Activated CD4-positive, alpha-beta memory T cell treated with anti-CD3 and anti-CD28 coated beads for 36 hours (primary cell): Measurements from ENCODE around the gene MCF2L. TPM values are rescaled to one million over a fixed set of nuclear protein-coding genes. Genes with fewer than 3 reads are reported as not detected.
"Not testable (repeated sequence)": the region's sequence is repeated elsewhere in the genome, so short reads cannot be mapped to it uniquely, and the experiment has no call there.

Source experiments
- CTCF ChIA-PET: fragments of 350-600 bp; sonication (Branson Sonifier 250); formaldehyde crosslinking; loops from one replicate; lab custom pipeline; 2021; ENCODE audit warnings: antibody characterized with exemption, inconsistent platforms; lab: Charles Lee
- POLR2A ChIA-PET: fragments of 350-600 bp; sonication (Branson Sonifier 250); formaldehyde crosslinking; loops from one replicate; lab custom pipeline; 2021; ENCODE audit warnings: antibody characterized with exemption; lab: Charles Lee
- DNase-seq: peaks from one replicate; pipeline ENCODE4 v3.0.0-alpha.2; 2020
- H3K27ac Mint-ChIP-seq: one replicate; pipeline ENCODE4 v1.8.0; 2021; ENCODE audit warnings: mixed read lengths
- H3K27me3 Mint-ChIP-seq: one replicate; pipeline ENCODE4 v1.8.0; 2021; ENCODE audit warnings: mixed read lengths
- H3K36me3 Mint-ChIP-seq: one replicate; pipeline ENCODE4 v1.8.0; 2021; ENCODE audit warnings: mixed read lengths
- H3K4me1 Mint-ChIP-seq: one replicate; pipeline ENCODE4 v1.8.0; 2021; ENCODE audit warnings: low read depth, mixed read lengths
- H3K4me3 Mint-ChIP-seq: one replicate; pipeline ENCODE4 v1.8.0; 2021; ENCODE audit warnings: mild to moderate bottlenecking, mixed read lengths
- H3K9me3 Mint-ChIP-seq: one replicate; pipeline ENCODE4 v1.8.0; 2021; ENCODE audit warnings: mixed read lengths
- intact Hi-C: fragments of 100-400 bp; cut with micrococcal nuclease; formaldehyde crosslinking; loops from one replicate; pipeline ENCODE4 v1.15.1; 2023
- total RNA-seq, 2 experiments: library from RNA; stranded (reverse); gene quantifications; one replicate each; pipeline ENCODE4 v1.2.3, GENCODE V29; 2021

Gene MCF2L
- total RNA-seq, 2 experiments from 2014 or later = 7.1 to 8.0 TPM

- ChIA-PET CTCF (no interaction called here), POLR2A (no interaction called here)
- no peak for DNase-seq
- H3K36me3 Mint-ChIP-seq = no peaks in the 10 kb centered on the region
- H3K27ac Mint-ChIP-seq = no peak overlapping the region
- intact Hi-C loops = no loop called here
- peaks cover 3% of the 10 kb centered on the region for H3K27me3 Mint-ChIP-seq
- peaks cover 2% of the 10 kb centered on the region for H3K4me1 Mint-ChIP-seq
- H3K9me3 Mint-ChIP-seq = no peaks in the 10 kb centered on the region
- H3K4me3 Mint-ChIP-seq = no peak overlapping the region
Observed at GRCh38 chr13:113110852-113111315, 141.9 kb downstream of the MCF2L start.

GRCh38 chr13:113111821-113112220 lies 142.8 kb downstream of the MCF2L start:
- H3K4me1 Mint-ChIP-seq, H3K36me3 Mint-ChIP-seq, intact Hi-C loops, CTCF ChIA-PET, DNase-seq, POLR2A ChIA-PET, H3K4me3 Mint-ChIP-seq, H3K27me3 Mint-ChIP-seq, H3K27ac Mint-ChIP-seq, H3K9me3 Mint-ChIP-seq: not testable (repeated sequence)

GRCh38 chr13:113112475-113112874 lies 143.5 kb downstream of the MCF2L start:
- H3K9me3 Mint-ChIP-seq, H3K4me3 Mint-ChIP-seq, H3K4me1 Mint-ChIP-seq, H3K27me3 Mint-ChIP-seq, POLR2A ChIA-PET, H3K27ac Mint-ChIP-seq, DNase-seq, intact Hi-C loops, H3K36me3 Mint-ChIP-seq, CTCF ChIA-PET: not testable (repeated sequence)

- no peaks in the 10 kb centered on the region for H3K36me3 Mint-ChIP-seq
- POLR2A ChIA-PET = no interaction called here
- intact Hi-C loops = no loop called here
- no peak overlapping the region for H3K4me3 Mint-ChIP-seq
- no peak overlapping the region for H3K27ac Mint-ChIP-seq
- H3K4me1 Mint-ChIP-seq = peaks cover 2% of the 10 kb centered on the region
- H3K27me3 Mint-ChIP-seq = peaks cover 3% of the 10 kb centered on the region
- no peak for DNase-seq
- no peaks in the 10 kb centered on the region for H3K9me3 Mint-ChIP-seq
- CTCF ChIA-PET = interaction anchor here (0.5 kb wide), 1 partner anchor 13 kb away, joined by 3 read pairs; no protein-coding TSS in a partner anchor
Observed at GRCh38 chr13:113112893-113113845, 144.2 kb downstream of the MCF2L start.

- POLR2A ChIA-PET = no interaction called here
- CTCF ChIA-PET = interaction anchor here (0.5 kb wide), 1 partner anchor 14 kb away, joined by 3 read pairs; no protein-coding TSS in a partner anchor
- Mint-ChIP-seq H3K36me3 (no peaks in the 10 kb centered on the region), H3K4me1 (peaks cover 2% of the 10 kb centered on the region), H3K27ac (no peak overlapping the region), H3K27me3 (peaks cover 3% of the 10 kb centered on the region), H3K9me3 (no peaks in the 10 kb centered on the region), H3K4me3 (no peak overlapping the region)
- intact Hi-C loops = no loop called here
- no peak for DNase-seq
Observed at GRCh38 chr13:113113846-113114271, 144.8 kb downstream of the MCF2L start.

- POLR2A ChIA-PET = no interaction called here
- DNase-seq = no peak
- Mint-ChIP-seq H3K4me3 (no peak overlapping the region), H3K27ac (no peak overlapping the region), H3K9me3 (no peaks in the 10 kb centered on the region), H3K4me1 (no peaks in the 10 kb centered on the region), H3K27me3 (no peaks in the 10 kb centered on the region), H3K36me3 (no peaks in the 10 kb centered on the region)
- CTCF ChIA-PET = no interaction called here
- intact Hi-C loops = no loop called here
Observed at GRCh38 chr13:113114511-113115362, 145.7 kb downstream of the MCF2L start.

- Mint-ChIP-seq H3K36me3 (no peaks in the 10 kb centered on the region), H3K4me1 (no peaks in the 10 kb centered on the region), H3K27ac (no peak overlapping the region), H3K4me3 (no peak overlapping the region), H3K27me3 (no peaks in the 10 kb centered on the region), H3K9me3 (no peaks in the 10 kb centered on the region)
- ChIA-PET CTCF (no interaction called here), POLR2A (no interaction called here)
- DNase-seq = no peak
- intact Hi-C loops = no loop called here
Observed at GRCh38 chr13:113115363-113116205, 146.6 kb downstream of the MCF2L start.

- intact Hi-C loops = no loop called here
- DNase-seq = no peak
Observed at GRCh38 chr13:113116206-113116800, 147.3 kb downstream of the MCF2L start.

GRCh38 chr13:113116871-113117271 lies 147.9 kb downstream of the MCF2L start:
- no peak for DNase-seq
- CTCF ChIA-PET = no interaction called here
- no peaks in the 10 kb centered on the region for H3K27me3 Mint-ChIP-seq
- H3K9me3 Mint-ChIP-seq = no peaks in the 10 kb centered on the region
- H3K36me3 Mint-ChIP-seq = no peaks in the 10 kb centered on the region
- intact Hi-C loops = no loop called here
- POLR2A ChIA-PET = no interaction called here
- no peak overlapping the region for H3K4me3 Mint-ChIP-seq
- H3K4me1 Mint-ChIP-seq = no peaks in the 10 kb centered on the region
- H3K27ac Mint-ChIP-seq = no peak overlapping the region

More at GRCh38 chr13:113116206-113116800, 147.3 kb downstream of the MCF2L start:
- Mint-ChIP-seq H3K9me3 (no peaks in the 10 kb centered on the region), H3K4me3 (no peak overlapping the region), H3K27me3 (no peaks in the 10 kb centered on the region), H3K27ac (no peak overlapping the region), H3K4me1 (no peaks in the 10 kb centered on the region), H3K36me3 (no peaks in the 10 kb centered on the region)
- CTCF ChIA-PET = no interaction called here
- POLR2A ChIA-PET = no interaction called here

GRCh38 chr13:113117335-113117872 lies 148.4 kb downstream of the MCF2L start:
- ChIA-PET CTCF (no interaction called here), POLR2A (no interaction called here)
- DNase-seq = no peak
- Mint-ChIP-seq H3K36me3 (no peaks in the 10 kb centered on the region), H3K4me3 (no peak overlapping the region), H3K9me3 (no peaks in the 10 kb centered on the region), H3K4me1 (no peaks in the 10 kb centered on the region), H3K27me3 (no peaks in the 10 kb centered on the region), H3K27ac (no peak overlapping the region)
- intact Hi-C loops = no loop called here

GRCh38 chr13:113117911-113118260 lies 148.9 kb downstream of the MCF2L start:
- POLR2A ChIA-PET = no interaction called here
- H3K27ac Mint-ChIP-seq = no peak overlapping the region
- CTCF ChIA-PET = no interaction called here
- no peak for DNase-seq
- H3K36me3 Mint-ChIP-seq = no peaks in the 10 kb centered on the region
- no peaks in the 10 kb centered on the region for H3K4me1 Mint-ChIP-seq
- H3K9me3 Mint-ChIP-seq = no peaks in the 10 kb centered on the region
- no peak overlapping the region for H3K4me3 Mint-ChIP-seq
- intact Hi-C loops = no loop called here
- no peaks in the 10 kb centered on the region for H3K27me3 Mint-ChIP-seq
